GM21717 (cell line): ENCODE measurements around the gene LHX8.
"Not testable (repeated sequence)": the region's sequence is repeated elsewhere in the genome, so short reads cannot be mapped to it uniquely, and the experiment has no call there.

Experiments used
- ATAC-seq: cut with Tn5 transposase; IDR thresholded peaks from one replicate; pipeline ENCODE4 v1.9.1; 2021; ENCODE audit warnings: mild to moderate bottlenecking, moderate library complexity; ENCODE audit not compliant: unreplicated experiment

The LHX8 gene

DNA sequence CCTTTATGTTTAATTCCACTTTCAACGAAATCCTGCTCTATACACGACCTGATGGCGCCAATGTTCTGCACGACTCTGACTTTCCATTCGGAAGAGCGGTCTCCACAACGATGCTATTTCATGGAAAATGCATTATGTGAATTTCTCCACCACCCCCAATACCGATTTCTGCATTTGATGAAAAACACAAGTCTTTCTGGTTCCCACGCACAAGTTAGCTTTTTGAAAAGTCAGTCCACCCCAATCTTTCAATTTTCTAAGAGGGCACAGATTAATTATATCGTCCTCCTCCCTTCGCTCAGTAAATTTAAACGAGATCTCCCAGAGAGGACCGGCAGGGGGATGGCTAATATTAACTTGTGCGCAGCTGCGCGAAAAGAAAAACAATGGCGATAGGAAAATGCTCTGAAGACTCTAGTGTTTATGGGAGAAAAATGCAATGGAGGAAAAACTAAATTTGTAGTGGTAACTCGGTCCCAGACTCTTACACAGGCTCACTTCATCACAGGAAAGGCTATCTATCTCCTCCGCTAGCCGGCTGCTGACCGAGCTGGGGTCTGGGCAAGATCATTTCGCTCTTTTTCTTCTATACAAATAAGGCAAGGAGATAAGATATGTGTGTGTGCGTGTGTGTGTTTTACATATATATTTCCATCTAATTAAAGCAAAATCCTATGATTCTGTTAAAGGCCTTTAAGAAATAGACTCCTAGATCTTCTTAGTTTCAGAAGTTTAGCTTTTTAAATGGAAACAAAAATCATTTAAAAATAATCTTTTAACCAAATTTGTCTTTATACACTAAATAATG is 1.2 kb upstream of the LHX8 start:
- ATAC-seq, result no peak

DNA sequence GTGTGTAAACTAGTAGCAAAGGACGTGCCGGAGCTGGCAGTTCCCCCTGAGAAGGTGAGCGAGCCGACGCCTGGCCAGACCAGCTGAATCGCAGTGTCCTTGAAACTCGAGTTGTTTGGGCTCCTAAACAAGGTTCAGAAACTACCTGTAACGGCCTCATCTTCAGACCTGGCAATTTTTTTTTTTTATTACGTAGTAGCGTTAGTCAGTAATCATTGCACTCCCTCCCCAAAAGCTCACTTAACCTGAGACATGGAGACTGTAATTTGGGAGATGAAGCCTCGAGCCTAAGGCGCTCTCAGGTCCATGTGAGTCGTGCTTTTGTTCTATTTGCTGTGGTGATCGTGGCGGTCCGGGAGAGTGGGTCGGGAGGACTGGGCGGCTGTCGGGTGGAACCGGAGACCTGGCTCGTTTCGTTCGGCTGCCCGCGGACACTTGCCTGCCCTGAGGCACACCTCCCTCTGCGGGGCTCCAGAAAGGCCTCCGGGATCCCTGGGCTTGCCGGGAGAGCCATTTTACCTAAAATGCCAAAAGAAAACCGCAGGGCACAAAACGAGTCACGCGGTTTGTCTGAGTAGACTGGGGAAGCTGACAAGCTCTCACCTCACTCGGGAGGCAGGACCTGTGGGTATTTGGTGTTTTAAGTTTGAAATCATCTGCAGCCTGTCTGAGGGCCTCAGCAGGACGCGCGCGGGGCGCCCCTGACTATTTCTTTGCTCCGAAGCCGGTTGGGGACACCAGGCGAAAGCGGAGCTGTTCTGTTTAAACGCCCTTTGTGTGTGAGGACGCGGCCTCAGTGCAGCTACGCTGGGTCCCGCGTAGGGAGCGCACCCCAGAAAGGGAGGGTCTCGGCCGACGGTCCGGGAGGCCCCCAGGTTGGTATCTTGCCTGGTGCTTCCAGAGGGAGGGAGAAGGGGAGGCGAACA is 722 bp downstream of the LHX8 start:
- no peak for ATAC-seq

DNA sequence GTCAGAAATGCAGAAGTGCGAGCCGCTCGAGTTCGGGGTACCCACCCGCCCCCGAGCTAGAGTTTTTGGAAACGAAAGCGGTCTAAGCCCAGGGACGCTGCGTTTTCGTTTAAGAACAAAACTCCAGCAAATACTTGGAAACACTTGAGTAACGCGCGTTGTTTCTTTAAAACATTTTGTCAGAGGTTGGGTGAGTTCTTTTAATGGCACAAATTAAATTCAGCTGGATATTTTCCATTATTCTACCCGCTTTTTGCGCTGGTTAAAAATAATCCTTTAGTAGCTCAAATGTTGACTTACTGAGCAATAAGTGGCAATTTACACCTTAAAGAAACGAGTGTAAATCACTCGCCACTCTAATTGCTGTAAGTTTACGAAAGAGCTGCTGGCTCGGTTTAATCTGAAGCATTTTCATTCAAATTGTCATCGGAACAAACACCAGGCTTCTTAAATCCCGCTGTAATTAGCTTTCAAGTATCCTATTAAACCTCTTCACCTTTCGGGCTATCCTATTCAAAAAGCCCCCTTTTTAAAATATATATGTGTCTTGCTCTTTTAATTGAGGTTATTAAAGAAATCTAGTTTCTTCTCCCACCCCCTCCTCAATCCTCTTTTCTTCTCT is 1.5 kb downstream of the LHX8 start:
- ATAC-seq, result no peak

DNA sequence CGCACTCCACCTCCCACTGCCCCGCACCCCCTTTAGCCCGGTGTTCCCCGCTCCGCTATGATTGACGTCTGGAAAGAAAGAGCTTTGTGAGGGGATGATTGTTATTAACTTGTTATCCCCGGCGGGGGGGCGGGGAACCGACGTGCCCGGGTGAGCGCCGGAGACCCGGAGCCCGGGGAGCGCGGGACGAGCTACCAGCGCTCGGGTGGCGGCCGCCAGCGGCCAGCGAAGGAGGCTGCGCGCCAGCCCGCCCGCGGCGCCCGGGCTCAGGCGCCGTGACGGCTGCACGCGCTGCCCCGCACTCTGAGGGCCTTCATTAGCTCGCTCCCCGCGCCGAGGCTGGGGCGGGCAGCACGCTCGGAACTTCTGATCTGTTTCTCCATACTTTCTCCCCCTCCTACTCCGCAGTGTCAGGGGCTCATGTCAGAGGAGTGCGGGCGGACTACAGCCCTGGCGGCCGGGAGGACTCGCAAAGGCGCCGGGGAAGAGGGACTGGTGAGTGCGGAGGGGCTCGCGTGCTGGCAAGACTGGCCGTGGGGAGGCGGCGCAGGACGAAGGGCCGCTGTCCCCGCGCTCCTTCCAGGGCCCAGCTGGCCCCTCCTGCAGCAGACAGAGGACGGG is 2.1 kb downstream of the LHX8 start:
- no peak for ATAC-seq

GRCh38 chr1:75136921-75137641 is 2.9 kb downstream of the LHX8 start:
- ATAC-seq, result no peak

- no peak for ATAC-seq
Observed at GRCh38 chr1:75152092-75152491, 17.9 kb downstream of the LHX8 start.

DNA sequence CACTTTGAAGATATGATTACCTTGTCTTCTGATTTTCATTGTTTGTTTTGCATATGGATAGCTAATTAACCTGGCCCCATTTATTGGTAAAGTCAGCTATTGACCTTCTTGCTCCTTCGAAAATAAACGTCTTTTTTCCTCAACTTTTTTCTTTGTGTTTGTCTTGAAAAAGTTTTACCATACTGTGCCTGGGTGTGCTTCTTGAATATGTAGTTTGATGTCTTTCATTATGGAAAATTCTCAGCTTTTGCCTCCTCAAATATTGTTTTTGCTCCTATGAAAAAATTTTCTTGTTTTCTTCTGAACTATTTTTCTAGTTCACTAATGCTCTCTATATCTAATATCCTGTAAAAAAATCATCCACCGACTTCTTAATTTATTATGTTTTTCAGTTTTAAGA is 25.0 kb downstream of the LHX8 start:
- ATAC-seq, result no peak

DNA sequence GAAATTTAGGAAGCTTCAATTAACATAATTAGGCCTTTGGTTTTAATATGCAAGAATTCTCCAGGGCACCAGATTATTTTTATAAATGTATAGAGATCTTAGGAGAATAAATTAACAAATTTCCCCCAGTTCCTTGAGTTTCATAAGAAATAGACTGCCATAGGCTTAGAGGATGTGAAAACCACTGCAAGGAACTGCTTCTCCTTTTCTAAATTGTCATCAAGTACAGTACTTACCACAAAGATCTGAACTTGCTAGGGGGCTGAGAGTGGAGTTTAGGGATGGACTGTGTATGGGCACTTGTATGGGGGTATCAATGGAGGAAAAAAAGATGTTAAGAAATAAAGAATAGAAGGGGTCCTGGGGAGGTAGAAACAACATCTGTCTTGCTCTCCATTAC is 31.1 kb downstream of the LHX8 start:
- no peak for ATAC-seq

GRCh38 chr1:75166821-75167220 is 32.6 kb downstream of the LHX8 start:
- no peak for ATAC-seq

DNA sequence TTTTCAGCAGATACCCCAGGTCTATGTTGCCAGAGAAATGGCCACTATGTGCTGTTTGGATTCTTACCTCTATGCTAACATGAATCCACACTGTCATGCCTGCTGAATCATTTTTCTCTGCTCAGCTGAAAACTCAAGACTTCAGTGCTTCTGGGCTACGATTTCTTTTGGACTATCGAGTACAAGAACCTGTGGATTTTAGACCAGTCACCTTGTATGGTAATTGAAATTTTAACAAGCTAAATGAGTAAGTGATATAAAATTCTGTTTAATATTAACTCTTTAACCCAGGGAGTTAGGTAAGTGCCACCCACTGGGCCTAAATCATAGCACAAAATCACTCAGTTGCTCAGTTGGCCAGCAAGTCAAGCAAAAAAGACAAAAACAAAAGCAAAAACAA is 35.8 kb downstream of the LHX8 start:
- no peak for ATAC-seq

DNA sequence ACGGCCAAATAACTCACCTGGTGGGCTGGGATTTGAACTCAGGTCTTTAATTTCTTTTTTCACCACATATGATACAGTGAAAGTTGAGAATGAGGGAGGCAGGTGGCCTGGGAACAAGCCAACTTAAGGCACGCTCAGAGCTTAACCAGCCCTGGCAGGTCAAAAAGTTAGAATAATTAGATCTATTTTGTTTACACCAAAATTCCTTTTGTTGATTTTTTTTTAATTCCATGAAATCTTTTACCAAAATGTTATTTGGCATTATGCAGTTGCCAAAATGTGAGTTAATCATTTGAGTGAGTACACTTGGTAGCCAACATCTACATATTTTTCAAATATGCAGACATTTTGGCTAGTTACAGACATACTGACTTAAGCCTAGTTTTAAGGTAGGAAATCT is 36.8 kb downstream of the LHX8 start:
- ATAC-seq, result no peak

GRCh38 chr1:75171876-75172275 is 37.7 kb downstream of the LHX8 start:
- no peak for ATAC-seq

- ATAC-seq, result no peak
Observed at GRCh38 chr1:75172556-75172955, 38.4 kb downstream of the LHX8 start.

GRCh38 chr1:75174031-75174760 is 40.0 kb downstream of the LHX8 start:
- ATAC-seq, result no peak

GRCh38 chr1:75181214-75181955 is 47.2 kb downstream of the LHX8 start:
- not testable (repeated sequence) for ATAC-seq

DNA sequence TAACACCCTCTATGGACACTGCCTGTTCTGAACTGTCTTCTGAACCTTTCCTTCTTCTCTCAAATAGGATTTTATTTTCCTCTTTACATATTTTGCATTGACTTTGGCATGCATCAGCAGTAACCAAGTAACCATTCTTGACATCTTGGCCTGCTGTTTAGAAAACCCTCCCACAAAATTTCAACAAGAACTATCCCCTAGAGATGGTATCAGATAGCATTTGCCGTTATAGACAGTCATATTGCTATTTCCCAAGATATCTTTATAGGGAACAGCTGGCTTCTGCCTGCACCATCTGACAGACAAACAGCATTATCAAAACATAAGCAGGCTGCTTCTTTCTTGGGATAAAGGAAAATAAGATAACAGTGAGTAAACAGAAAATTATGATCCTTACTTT is 54.7 kb downstream of the LHX8 start:
- no peak for ATAC-seq

DNA sequence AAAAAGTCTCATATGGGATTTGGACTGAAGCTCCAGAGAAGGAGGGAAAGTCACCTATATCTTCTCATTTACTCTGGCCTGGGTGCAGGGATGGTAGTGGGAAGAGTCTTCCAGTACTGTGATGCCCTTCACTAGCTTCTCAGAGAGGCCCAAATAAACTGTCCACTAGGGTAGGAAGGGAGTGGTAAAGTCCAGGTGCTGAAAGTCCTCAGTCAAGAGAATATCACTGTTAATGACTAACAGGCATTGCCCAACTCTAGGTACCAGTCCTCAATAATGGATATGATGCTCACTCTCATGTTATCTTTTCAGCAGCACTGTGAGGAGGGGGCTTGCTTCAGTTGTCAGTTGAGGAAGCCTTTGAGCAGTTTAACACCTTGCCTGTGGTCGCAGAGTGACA is 64.0 kb downstream of the LHX8 start:
- ATAC-seq, result no peak

DNA sequence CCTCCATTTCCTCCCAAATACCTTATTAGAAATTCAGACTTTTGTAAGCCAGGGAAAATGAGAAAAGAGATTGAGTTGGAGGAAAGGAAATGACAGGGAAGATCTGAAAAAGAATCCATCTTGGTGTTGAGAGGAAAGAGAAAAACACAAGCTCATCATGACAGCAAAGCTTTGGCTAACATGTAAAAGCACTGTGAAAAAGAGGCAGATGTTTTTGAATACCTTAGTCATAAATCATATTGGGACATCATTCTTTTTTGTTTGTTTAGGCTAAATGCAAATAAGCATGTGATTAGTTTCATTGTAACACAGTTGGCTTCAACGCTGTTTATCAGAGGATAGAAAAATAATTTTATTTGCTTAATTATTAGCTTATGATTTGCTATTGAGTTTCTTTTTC is 64.6 kb downstream of the LHX8 start:
- no peak for ATAC-seq

- ATAC-seq, result no peak
Observed at GRCh38 chr1:75202751-75203150, 68.6 kb downstream of the LHX8 start.
